Measurements from ENCODE around the gene OSR1.
A peak's percentile ranks its signal among the peaks of the same experiment; 100 is the strongest.

OSR1 gene

GRCh38 chr2:19347619-19348562, 10.5 kb downstream of the OSR1 start:
- POLR2A ChIA-PET, result interaction anchor here (0.6 to 3.2 kb wide), 4 partner anchors 12 to 1715 kb away, joined by 3 to 30 read pairs (median 3); partner anchors contain the start of gene OSR1
- CTCF ChIA-PET, result interaction anchor here (0.6 to 0.7 kb wide), 3 partner anchors 443 to 828 kb away, joined by 3 to 4 read pairs (median 3); no protein-coding TSS in a partner anchor
- Histone ChIP-seq H3K27ac (ENCODE audit: extremely low read depth, low read depth, low read length) (peak overlapping the region; percentile 80), H3K4me1 (ENCODE audit: control insufficient read depth, insufficient read depth, low read length) (no peaks in the 10 kb centered on the region), H3K4me3 (ENCODE audit: low read depth, low read length) (peak overlapping the region; percentile 98), H3K36me3 (ENCODE audit: control insufficient read depth in 2 of 2, insufficient read depth in 1 of 2, low read length in 2 of 2) (peaks cover 0 to 3% of the 10 kb centered on the region in 2 experiments; a peak in 1 of 3 replicates), H3K9me3 (ENCODE audit: control insufficient read depth, insufficient read depth, low read depth, low read length) (no peaks in the 10 kb centered on the region)
- TF ChIP-seq KLF7 (tag by site-specific recombination; IDR thresholded peaks at IDR 0.05; ENCODE audit: borderline replicate concordance), result peak; percentile 75; the same call in 1 of the 2 replicates
- no peak for TF ChIP-seq REPIN1 (tag by site-specific recombination; IDR thresholded peaks at IDR 0.05; ENCODE audit: low read depth)
- peak; percentile 94 for TF ChIP-seq KLF1 (tag by site-specific recombination; IDR thresholded peaks at IDR 0.05)
- peak; percentile 85 for TF ChIP-seq ZNF10 (tag by site-specific recombination; IDR thresholded peaks at IDR 0.05)
- no peak for TF ChIP-seq ZNF701 (tag by site-specific recombination; IDR thresholded peaks at IDR 0.05)
- TF ChIP-seq ZFP69B (tag by site-specific recombination; IDR thresholded peaks at IDR 0.05), result peak; percentile 83
- TF ChIP-seq SCRT1 (tag by site-specific recombination; IDR thresholded peaks at IDR 0.05; ENCODE audit: borderline replicate concordance), result no peak
- TF ChIP-seq YY2 (tag by site-specific recombination; IDR thresholded peaks at IDR 0.05), result peak; percentile 77
- TF ChIP-seq, protein P1, sequence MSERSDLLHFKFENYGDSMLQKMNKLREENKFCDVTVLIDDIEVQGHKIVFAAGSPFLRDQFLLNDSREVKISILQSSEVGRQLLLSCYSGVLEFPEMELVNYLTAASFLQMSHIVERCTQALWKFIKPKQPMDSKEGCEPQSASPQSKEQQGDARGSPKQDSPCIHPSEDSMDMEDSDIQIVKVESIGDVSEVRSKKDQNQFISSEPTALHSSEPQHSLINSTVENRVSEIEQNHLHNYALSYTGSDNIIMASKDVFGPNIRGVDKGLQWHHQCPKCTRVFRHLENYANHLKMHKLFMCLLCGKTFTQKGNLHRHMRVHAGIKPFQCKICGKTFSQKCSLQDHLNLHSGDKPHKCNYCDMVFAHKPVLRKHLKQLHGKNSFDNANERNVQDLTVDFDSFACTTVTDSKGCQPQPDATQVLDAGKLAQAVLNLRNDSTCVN (tag by site-specific recombination; optimal IDR thresholded peaks at IDR 0.05), result peak; percentile 22
- TF ChIP-seq KLF8 (tag by site-specific recombination; IDR thresholded peaks at IDR 0.05), result peak; percentile 93
- TF ChIP-seq ZBTB48 (tag by site-specific recombination; IDR thresholded peaks at IDR 0.05), result 0 out of 2 replicates have a peak, but pooled peaks have one; percentile 24
- no peak for TF ChIP-seq ZNF548 (tag by site-specific recombination; IDR thresholded peaks at IDR 0.05)
- peak; percentile 99 for TF ChIP-seq ATF2 (tag by site-specific recombination; IDR thresholded peaks at IDR 0.05; ENCODE audit: low read depth)
- TF ChIP-seq ZNF660 (tag by site-specific recombination; IDR thresholded peaks at IDR 0.05), result 0 out of 2 replicates have a peak, but pooled peaks have one; percentile 9
- TF ChIP-seq CTCF (tag by site-specific recombination; IDR thresholded peaks at IDR 0.05), result peak; percentile 54
- TF ChIP-seq KLF16 (tag by site-specific recombination; IDR thresholded peaks at IDR 0.05), result peak; percentile 92
- peak; percentile 28; the same call in 1 of the 2 replicates for TF ChIP-seq ZNF561 (tag by site-specific recombination; IDR thresholded peaks at IDR 0.05; ENCODE audit: borderline replicate concordance)
- TF ChIP-seq, protein P2, sequence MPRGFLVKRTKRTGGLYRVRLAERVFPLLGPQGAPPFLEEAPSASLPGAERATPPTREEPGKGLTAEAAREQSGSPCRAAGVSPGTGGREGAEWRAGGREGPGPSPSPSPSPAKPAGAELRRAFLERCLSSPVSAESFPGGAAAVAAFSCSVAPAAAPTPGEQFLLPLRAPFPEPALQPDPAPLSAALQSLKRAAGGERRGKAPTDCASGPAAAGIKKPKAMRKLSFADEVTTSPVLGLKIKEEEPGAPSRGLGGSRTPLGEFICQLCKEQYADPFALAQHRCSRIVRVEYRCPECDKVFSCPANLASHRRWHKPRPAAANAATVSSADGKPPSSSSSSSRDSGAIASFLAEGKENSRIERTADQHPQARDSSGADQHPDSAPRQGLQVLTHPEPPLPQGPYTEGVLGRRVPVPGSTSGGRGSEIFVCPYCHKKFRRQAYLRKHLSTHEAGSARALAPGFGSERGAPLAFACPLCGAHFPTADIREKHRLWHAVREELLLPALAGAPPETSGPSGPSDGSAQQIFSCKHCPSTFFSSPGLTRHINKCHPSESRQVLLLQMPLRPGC (tag by site-specific recombination; IDR thresholded peaks at IDR 0.05), result peak; percentile 53; the same call in 1 of the 2 replicates
- peak; percentile 67 for TF ChIP-seq ZNF600 (tag by site-specific recombination; IDR thresholded peaks at IDR 0.05)
- peak; percentile 81 for TF ChIP-seq SP2 (tag by site-specific recombination; IDR thresholded peaks at IDR 0.05)
- no peak for TF ChIP-seq ZNF707 (tag by site-specific recombination; IDR thresholded peaks at IDR 0.05)
- TF ChIP-seq KLF17 (tag by site-specific recombination; IDR thresholded peaks at IDR 0.05), result peak; percentile 31; the same call in 1 of the 2 replicates
- peak; percentile 42; the same call in 1 of the 2 replicates for TF ChIP-seq ZXDB (tag by site-specific recombination; IDR thresholded peaks at IDR 0.05)
- TF ChIP-seq ZNF76 (tag by site-specific recombination; IDR thresholded peaks at IDR 0.05; ENCODE audit: borderline replicate concordance, low read depth), result no peak
- TF ChIP-seq, protein P3, sequence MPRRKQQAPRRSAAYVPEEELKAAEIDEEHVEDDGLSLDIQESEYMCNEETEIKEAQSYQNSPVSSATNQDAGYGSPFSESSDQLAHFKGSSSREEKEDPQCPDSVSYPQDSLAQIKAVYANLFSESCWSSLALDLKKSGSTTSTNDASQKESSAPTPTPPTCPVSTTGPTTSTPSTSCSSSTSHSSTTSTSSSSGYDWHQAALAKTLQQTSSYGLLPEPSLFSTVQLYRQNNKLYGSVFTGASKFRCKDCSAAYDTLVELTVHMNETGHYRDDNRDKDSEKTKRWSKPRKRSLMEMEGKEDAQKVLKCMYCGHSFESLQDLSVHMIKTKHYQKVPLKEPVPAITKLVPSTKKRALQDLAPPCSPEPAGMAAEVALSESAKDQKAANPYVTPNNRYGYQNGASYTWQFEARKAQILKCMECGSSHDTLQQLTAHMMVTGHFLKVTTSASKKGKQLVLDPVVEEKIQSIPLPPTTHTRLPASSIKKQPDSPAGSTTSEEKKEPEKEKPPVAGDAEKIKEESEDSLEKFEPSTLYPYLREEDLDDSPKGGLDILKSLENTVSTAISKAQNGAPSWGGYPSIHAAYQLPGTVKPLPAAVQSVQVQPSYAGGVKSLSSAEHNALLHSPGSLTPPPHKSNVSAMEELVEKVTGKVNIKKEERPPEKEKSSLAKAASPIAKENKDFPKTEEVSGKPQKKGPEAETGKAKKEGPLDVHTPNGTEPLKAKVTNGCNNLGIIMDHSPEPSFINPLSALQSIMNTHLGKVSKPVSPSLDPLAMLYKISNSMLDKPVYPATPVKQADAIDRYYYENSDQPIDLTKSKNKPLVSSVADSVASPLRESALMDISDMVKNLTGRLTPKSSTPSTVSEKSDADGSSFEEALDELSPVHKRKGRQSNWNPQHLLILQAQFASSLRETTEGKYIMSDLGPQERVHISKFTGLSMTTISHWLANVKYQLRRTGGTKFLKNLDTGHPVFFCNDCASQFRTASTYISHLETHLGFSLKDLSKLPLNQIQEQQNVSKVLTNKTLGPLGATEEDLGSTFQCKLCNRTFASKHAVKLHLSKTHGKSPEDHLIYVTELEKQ (tag by site-specific recombination; IDR thresholded peaks at IDR 0.05; ENCODE audit: borderline replicate concordance), result 0 out of 2 replicates have a peak, but pooled peaks have one; percentile 12
- TF ChIP-seq ZEB2 (tag by site-specific recombination; IDR thresholded peaks at IDR 0.05), result 0 out of 2 replicates have a peak, but pooled peaks have one; percentile 28
